ENCODE results near the gene MRPL33.
"Not testable (repeated sequence)": the region's sequence is repeated elsewhere in the genome, so short reads cannot be mapped to it uniquely, and the experiment has no call there.

MRPL33 gene

DNA sequence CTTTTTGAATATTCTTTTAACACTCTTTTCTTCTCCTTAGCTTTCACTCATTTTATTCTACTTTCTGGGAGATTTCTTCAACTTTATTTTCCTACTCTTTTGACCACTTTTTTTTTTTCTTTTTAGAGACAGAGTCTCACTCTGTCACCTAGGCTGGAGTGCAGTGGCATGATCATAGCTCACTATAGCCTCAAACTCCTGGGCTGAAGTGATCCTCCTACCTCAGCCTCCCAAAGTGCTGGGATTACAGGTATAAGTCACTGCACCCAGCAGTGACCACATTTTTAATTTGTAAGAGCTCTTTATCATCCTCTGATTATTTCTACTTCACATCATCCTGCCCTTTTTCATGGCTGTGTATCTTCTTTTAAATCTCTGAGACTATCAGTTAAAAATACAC, 26.0 kb upstream of the MRPL33 start:
- H3K36me3 ChIP-seq (ENCODE audit: control insufficient read depth in 1 of 2, insufficient read depth in 2 of 2, low read length in 2 of 2); H3K27me3 ChIP-seq (ENCODE audit: low read depth, low read length); H3K4me3 ChIP-seq (ENCODE audit: low read depth in 1 of 2, low read length in 2 of 2); H3K4me1 ChIP-seq (ENCODE audit: control insufficient read depth in 1 of 2, insufficient read depth in 2 of 2, low read length in 2 of 2); H3K27ac ChIP-seq (ENCODE audit: low read length): not testable (repeated sequence)
- peaks cover 0 to 10% of the 10 kb centered on the region in 2 donors for H3K9me3 ChIP-seq (ENCODE audit: control insufficient read depth in 1 of 2, low read length in 2 of 2)

DNA sequence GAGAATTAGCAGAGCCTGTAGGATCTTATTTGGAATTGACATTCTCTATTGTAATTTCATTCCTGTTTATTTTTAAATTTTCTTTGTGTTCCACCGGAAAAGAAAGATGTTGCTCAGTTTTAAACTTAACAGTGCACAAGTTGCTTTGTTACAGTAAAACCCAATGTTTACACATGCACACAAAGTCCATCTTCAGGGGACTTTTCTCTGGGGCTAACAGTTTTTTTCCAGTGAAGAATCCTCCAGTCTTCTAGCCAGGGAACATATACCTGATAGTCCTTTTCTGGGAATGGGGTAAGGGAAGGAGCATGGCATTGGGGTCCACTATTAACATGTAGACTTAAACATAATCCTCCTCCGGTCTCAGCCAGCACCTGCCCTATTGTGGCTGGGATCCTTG, 25.2 kb upstream of the MRPL33 start:
- Histone ChIP-seq H3K4me3 (ENCODE audit: low read depth in 1 of 2, low read length in 2 of 2) (no peak overlapping the region), H3K9me3 (ENCODE audit: control insufficient read depth in 1 of 2, low read length in 2 of 2) (peaks cover 0 to 10% of the 10 kb centered on the region in 2 donors), H3K27me3 (ENCODE audit: low read depth, low read length) (no peaks in the 10 kb centered on the region), H3K27ac (ENCODE audit: low read length) (no peak overlapping the region), H3K4me1 (ENCODE audit: control insufficient read depth in 1 of 2, insufficient read depth in 2 of 2, low read length in 2 of 2) (no peaks in the 10 kb centered on the region), H3K36me3 (ENCODE audit: control insufficient read depth in 1 of 2, insufficient read depth in 2 of 2, low read length in 2 of 2) (no peaks in the 10 kb centered on the region)

DNA sequence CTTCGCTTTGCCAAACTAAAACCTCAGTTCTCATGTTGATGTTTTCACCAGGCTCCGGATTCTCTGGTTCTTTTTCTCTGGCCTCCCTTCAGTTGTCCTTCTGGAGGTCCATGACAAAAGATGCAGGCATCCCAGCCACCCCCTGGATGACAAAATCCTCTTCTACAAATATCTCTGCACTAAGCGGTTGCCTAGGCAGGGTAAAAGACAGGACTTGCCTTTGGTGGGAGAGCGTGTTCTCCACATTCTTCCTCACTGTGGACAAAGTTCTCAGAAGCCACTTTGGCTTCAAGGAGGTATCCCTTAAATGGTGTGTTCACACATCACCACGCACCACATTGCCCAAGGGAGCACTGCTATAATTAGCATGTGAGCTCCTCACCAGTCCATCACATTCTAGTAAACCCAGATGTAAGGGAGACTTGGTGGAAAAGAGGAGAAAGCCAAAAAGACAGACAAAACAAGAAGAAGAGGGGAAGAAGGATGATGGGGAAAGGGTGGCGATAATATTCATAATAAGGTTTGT, 23.6 kb upstream of the MRPL33 start:
- Histone ChIP-seq H3K36me3 (ENCODE audit: control insufficient read depth in 1 of 2, insufficient read depth in 2 of 2, low read length in 2 of 2) (no peaks in the 10 kb centered on the region), H3K4me3 (ENCODE audit: low read depth in 1 of 2, low read length in 2 of 2) (no peak overlapping the region), H3K27me3 (ENCODE audit: low read depth, low read length) (no peaks in the 10 kb centered on the region), H3K4me1 (ENCODE audit: control insufficient read depth in 1 of 2, insufficient read depth in 2 of 2, low read length in 2 of 2) (no peaks in the 10 kb centered on the region), H3K27ac (ENCODE audit: low read length) (no peak overlapping the region), H3K9me3 (ENCODE audit: control insufficient read depth in 1 of 2, low read length in 2 of 2) (peaks cover 0 to 10% of the 10 kb centered on the region in 2 donors)

DNA sequence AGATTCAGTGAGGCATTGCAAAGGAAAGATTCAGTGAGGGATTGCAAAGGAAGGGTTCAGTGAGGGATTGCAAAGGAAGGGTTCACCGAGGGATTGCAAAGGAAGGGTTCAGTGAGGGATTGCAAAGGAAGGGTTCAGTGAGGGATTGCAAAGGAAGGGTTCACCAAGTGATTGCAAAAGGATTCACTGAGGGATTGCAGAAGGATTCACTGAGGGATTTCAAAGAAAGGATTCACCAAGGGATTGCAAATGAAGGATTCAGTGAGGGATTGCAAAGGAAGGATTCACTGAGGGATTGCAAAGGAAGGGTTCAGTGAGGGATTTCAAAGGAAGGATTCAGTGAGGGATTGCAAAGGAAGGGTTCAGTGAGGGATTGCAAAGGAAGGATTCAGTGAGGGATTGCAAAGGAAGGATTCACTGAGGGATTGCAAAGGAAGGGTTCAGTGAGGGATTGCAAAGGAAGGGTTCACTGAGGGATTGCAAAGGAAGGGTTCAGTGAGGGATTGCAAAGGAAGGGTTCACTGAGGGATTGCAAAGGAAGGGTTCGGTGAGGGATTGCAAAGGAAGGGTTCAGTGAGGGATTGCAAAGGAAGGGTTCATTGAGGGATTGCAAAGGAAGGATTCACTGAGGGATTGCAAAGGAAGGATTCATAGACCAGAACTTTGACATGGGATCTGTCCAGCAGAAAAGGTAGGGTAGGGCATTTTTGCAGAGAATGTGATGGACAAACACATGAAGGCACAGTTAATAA, 22.5 kb upstream of the MRPL33 start:
- H3K9me3 ChIP-seq (ENCODE audit: control insufficient read depth in 1 of 2, low read length in 2 of 2): peaks cover 0 to 10% of the 10 kb centered on the region in 2 donors
- H3K4me1 ChIP-seq (ENCODE audit: control insufficient read depth in 1 of 2, insufficient read depth in 2 of 2, low read length in 2 of 2): not testable (repeated sequence)

DNA sequence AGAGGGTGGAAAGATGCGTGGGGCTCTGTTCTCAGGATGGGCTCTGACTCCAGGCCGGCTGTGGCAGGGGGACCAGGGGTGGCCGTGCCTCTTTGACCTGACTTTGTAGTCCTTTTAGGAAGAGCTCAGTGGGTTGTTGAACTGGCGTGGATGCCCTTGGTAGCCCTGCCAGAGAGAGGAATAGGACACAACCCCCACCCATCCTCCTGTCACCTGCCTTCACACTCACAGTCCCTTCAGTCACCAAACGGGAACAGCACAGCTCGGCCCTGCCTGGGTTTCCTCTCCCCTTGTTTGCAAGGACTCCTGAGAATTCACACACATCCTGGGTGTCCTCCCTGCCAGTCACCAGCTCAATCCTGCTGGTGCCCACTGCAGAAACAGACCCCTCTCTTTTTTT, 20.1 kb upstream of the MRPL33 start:
- Histone ChIP-seq H3K9me3 (ENCODE audit: control insufficient read depth in 1 of 2, low read length in 2 of 2) (peaks cover 0 to 10% of the 10 kb centered on the region in 2 donors), H3K4me1 (ENCODE audit: control insufficient read depth in 1 of 2, insufficient read depth in 2 of 2, low read length in 2 of 2) (no peaks in the 10 kb centered on the region)

More for the DNA sequence above, 22.5 kb upstream of the MRPL33 start:
- not testable (repeated sequence) for H3K36me3 ChIP-seq (ENCODE audit: control insufficient read depth in 1 of 2, insufficient read depth in 2 of 2, low read length in 2 of 2); H3K4me3 ChIP-seq (ENCODE audit: low read depth in 1 of 2, low read length in 2 of 2); H3K27ac ChIP-seq (ENCODE audit: low read length); H3K27me3 ChIP-seq (ENCODE audit: low read depth, low read length)

DNA sequence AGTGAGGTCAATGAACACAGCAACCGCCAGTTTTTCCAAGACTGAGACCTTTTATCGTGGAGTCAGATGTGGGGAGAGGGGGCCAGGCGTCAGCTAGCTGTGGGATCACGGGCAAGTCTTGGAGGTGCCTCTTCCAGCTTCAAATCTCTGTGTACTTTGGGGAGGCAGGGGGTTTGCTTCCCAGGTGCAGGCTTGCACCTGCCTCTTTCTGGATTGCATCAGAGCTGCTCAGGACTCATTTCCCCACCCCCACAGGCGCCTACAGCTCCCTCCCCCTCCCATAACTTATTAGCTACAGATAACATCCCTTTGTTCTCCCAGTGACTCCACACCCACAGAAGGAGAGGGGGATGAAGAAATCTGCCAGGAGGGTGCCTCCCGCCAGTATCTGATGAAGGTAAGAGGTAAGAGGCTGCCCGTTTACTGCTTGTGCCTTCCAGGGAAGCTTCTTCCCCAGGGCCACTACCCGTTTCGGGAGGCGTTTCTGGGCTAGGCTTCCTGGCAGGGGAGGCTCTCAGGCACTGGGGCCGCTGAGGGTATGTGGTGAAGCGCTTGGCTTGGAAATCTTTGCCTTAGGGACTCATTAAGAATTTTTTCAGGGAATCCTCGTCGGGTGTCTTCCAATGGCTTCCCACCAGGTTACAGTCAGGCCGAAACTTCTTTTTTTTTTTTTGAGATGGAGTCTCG, 18.8 kb upstream of the MRPL33 start:
- Histone ChIP-seq H3K27me3 (ENCODE audit: low read depth, low read length) (no peaks in the 10 kb centered on the region), H3K4me3 (ENCODE audit: low read depth in 1 of 2, low read length in 2 of 2) (peak overlapping the region in 1 of 2 donors; percentile 42), H3K9me3 (ENCODE audit: control insufficient read depth in 1 of 2, low read length in 2 of 2) (peaks cover 0 to 10% of the 10 kb centered on the region in 2 donors), H3K27ac (ENCODE audit: low read length) (peak overlapping the region; percentile 36), H3K36me3 (ENCODE audit: control insufficient read depth in 1 of 2, insufficient read depth in 2 of 2, low read length in 2 of 2) (no peaks in the 10 kb centered on the region), H3K4me1 (ENCODE audit: control insufficient read depth in 1 of 2, insufficient read depth in 2 of 2, low read length in 2 of 2) (no peaks in the 10 kb centered on the region)

More for the DNA sequence above, 20.1 kb upstream of the MRPL33 start:
- no peak overlapping the region for H3K4me3 ChIP-seq (ENCODE audit: low read depth in 1 of 2, low read length in 2 of 2)
- H3K36me3 ChIP-seq (ENCODE audit: control insufficient read depth in 1 of 2, insufficient read depth in 2 of 2, low read length in 2 of 2): no peaks in the 10 kb centered on the region
- H3K27me3 ChIP-seq (ENCODE audit: low read depth, low read length): no peaks in the 10 kb centered on the region
- no peak overlapping the region for H3K27ac ChIP-seq (ENCODE audit: low read length)

DNA sequence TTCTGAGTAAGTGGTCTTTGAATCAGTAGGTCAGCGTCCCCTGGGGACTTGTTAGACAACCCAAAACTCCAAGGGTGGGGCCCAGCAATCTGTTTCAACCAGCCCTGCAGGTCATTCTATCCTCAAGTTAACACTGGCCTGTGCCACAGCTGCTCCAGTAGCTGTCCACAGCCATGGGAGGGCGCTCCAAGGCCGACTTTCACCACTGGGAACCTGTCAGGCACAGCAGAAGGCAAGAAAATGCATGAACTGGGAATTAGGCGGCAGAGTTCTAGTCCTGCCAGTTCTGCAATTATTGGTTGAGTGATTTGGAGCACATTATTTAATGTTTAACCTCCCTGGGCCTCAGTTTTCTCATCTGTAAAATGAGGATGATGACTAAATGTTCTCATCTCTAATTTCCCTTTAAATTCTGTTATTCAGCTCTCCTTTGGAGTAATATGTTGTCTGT, 17.4 kb upstream of the MRPL33 start:
- no peak overlapping the region for H3K4me3 ChIP-seq (ENCODE audit: low read depth in 1 of 2, low read length in 2 of 2)
- H3K27me3 ChIP-seq (ENCODE audit: low read depth, low read length): no peaks in the 10 kb centered on the region
- H3K27ac ChIP-seq (ENCODE audit: low read length): no peak overlapping the region
- H3K9me3 ChIP-seq (ENCODE audit: control insufficient read depth in 1 of 2, low read length in 2 of 2): peaks cover 0 to 3% of the 10 kb centered on the region in 2 donors
- H3K36me3 ChIP-seq (ENCODE audit: control insufficient read depth in 1 of 2, insufficient read depth in 2 of 2, low read length in 2 of 2): no peaks in the 10 kb centered on the region
- no peaks in the 10 kb centered on the region for H3K4me1 ChIP-seq (ENCODE audit: control insufficient read depth in 1 of 2, insufficient read depth in 2 of 2, low read length in 2 of 2)

DNA sequence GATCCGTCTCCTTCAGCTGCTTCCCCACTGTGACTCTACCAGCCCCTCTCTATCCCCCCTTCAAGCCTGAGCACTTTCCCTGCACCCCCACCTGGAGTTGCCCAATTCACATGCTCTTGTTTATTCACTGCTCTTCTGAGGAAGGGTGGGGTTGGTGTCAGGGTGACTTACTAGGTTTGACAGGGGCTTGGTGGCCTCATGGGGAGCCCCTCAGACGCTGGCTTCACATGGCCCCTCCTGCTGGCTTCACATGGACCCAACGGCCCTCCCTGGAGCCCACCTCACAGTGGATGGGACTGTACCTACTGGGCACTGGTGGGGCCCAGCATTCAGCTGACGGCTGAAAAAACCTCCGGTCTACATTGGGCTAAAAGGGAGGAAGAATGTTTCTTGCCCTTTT, 16.7 kb upstream of the MRPL33 start:
- H3K4me1 ChIP-seq (ENCODE audit: control insufficient read depth in 1 of 2, insufficient read depth in 2 of 2, low read length in 2 of 2): no peaks in the 10 kb centered on the region
- no peak overlapping the region for H3K4me3 ChIP-seq (ENCODE audit: low read depth in 1 of 2, low read length in 2 of 2)
- no peak overlapping the region for H3K27ac ChIP-seq (ENCODE audit: low read length)
- no peaks in the 10 kb centered on the region for H3K9me3 ChIP-seq (ENCODE audit: control insufficient read depth in 1 of 2, low read length in 2 of 2)
- H3K36me3 ChIP-seq (ENCODE audit: control insufficient read depth in 1 of 2, insufficient read depth in 2 of 2, low read length in 2 of 2): no peaks in the 10 kb centered on the region
- no peaks in the 10 kb centered on the region for H3K27me3 ChIP-seq (ENCODE audit: low read depth, low read length)

DNA sequence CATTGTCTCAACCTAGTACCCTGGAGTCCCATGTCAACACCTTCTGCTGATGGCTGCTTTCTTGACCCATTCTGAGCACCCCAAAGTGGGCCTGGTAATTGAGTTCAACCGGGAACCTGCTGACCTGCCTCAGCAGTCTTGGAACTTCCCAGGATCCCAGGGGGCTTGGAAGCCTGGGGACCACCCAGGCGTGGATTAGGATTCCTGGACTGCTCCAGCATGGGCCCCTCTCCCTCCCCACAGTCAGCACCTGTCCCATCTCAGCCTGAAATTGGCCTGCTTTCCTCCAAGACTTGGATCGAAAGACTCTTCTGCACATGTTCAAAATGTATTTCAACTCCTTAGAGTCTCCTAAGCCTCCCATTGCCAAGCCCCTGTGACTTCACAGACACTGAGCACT, 15.4 kb upstream of the MRPL33 start:
- Histone ChIP-seq H3K4me1 (ENCODE audit: control insufficient read depth in 1 of 2, insufficient read depth in 2 of 2, low read length in 2 of 2) (no peaks in the 10 kb centered on the region), H3K27ac (ENCODE audit: low read length) (no peak overlapping the region), H3K27me3 (ENCODE audit: low read depth, low read length) (no peaks in the 10 kb centered on the region), H3K4me3 (ENCODE audit: low read depth in 1 of 2, low read length in 2 of 2) (no peak overlapping the region), H3K36me3 (ENCODE audit: control insufficient read depth in 1 of 2, insufficient read depth in 2 of 2, low read length in 2 of 2) (no peaks in the 10 kb centered on the region), H3K9me3 (ENCODE audit: control insufficient read depth in 1 of 2, low read length in 2 of 2) (no peaks in the 10 kb centered on the region)

DNA sequence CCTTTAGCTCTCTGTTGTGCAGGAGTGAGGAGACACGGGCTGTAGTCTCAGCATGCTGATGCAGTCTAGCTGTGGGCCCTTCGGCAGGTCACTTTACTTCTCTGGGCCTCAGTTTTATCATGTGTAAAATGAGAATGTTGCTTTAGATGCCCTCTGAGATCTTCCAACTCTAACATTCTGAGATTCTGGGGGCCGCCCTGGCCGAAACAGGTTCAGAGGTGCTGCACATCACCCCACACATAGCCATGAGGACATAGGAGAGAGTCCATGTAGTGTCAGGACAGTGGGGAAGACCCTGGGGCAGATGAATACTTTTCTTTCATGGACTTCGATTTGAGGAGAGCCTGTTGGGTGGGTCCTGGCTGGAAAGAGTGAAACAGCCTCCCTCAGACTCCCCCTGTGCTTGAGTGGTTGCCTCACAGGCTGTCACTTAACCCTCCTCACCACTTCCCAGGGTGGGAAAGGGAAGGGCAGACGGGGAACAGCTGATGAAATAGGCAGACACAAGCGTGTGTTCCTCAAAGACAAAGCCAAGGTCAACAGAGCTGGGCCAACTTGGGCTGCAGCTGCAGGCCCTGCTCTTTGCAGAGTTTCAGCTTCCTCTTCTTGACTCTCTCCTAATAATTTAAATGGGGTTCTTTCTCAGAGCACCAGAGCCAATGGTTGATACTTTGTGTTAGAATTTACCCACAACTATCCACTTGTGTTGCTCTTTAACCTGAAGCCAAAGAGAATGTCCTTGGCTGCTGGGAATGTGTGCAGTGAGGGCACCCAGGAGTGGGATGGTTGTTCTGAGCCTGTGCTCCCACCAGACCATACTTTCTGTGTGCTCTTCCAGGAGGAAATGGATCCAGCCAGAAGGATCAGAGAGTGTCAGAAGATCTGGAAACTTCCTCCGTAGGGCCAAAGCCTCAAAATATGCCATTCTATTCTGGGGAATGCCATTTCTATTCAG, 14.7 kb upstream of the MRPL33 start:
- no peaks in the 10 kb centered on the region for H3K27me3 ChIP-seq (ENCODE audit: low read depth, low read length)
- H3K9me3 ChIP-seq (ENCODE audit: control insufficient read depth in 1 of 2, low read length in 2 of 2): no peaks in the 10 kb centered on the region
- no peak overlapping the region for H3K4me3 ChIP-seq (ENCODE audit: low read depth in 1 of 2, low read length in 2 of 2)
- H3K27ac ChIP-seq (ENCODE audit: low read length): no peak overlapping the region
- no peaks in the 10 kb centered on the region for H3K4me1 ChIP-seq (ENCODE audit: control insufficient read depth in 1 of 2, insufficient read depth in 2 of 2, low read length in 2 of 2)
- H3K36me3 ChIP-seq (ENCODE audit: control insufficient read depth in 1 of 2, insufficient read depth in 2 of 2, low read length in 2 of 2): no peaks in the 10 kb centered on the region
